Activated CD8-positive, alpha-beta memory T cell treated with anti-CD3 and anti-CD28 coated beads for 48 hours (primary cell): Measurements from ENCODE around the gene KRTAP2-2.
"Not testable (repeated sequence)": the region's sequence is repeated elsewhere in the genome, so short reads cannot be mapped to it uniquely, and the experiment has no call there.

Experiments
- DNase-seq, 3 experiments: peaks; one replicate each; pipeline ENCODE4 v3.0.0-alpha.2; 2020; ENCODE audit warnings: low read depth in 2 of 3, low spot score in 2 of 3

KRTAP2-2 gene

DNA sequence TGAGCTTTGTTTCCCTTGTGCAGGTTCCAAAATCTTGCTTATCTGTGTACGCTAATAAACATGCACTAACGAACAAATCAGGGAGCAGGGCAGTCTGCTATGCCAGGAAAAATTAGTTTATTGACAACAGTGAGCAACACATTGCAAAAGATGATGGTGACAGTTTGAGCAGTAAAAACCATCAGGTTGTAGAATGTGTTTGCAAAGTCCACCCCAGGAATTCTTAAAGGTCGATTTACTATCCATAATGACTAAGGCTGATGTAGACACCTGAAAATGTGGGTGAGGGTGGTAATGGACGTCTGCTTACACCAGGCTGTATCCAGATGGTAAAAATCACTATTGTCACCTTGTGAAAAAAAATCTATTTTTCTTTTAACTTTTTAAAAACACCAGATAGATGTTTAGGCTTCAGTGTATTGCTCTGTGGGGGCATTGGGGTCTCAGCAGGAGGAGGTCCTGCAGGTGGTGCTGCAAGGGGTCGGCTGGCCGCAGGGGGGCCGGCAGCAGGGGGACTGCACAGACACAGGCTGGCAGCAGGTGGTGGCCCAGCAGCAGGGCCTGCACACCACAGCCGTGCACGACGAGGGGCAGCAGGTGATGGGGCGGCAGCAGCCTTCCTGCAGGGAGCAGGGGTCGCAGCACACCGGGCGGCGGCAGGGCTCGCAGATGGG, 10.1 kb upstream of the KRTAP2-2 start:
- DNase-seq = not testable (repeated sequence)

DNA sequence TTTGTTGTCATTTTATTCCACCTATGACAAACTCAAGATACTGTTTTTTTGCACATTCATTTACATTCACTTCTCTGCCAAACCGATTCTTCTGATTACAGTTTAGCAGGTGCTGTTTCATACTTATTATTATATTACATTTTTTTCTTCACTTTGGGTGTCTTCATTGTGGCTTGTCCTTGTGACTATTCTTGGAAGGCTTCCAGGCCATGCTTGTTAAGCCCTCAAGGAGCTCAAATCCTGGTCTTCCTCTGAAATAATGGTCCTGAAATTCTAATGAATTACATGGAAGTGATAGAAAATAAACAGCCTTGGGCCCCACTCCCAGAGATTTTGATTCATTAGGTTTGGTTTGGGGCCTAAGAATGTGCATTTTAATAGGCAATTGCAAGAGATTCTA, 9.3 kb upstream of the KRTAP2-2 start:
- DNase-seq = no peak

DNA sequence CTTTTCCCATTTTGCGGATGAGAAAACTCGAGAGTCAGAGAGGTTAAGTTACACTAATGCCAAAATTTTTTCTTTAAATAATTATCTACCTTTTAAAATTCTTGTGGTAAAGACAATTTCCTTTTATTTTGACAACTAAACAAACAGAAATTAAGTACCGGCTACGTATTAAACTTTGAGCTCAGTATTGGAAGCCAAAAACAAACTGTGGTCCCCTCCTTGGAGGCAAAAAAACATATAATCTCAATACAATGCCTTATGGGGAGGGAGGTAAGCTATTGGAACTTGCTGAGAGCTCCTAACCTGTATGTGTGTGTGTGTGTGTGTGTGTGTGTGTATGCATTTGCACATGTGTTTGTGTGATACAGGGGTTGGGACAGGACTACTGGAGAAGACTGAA, 8.4 kb upstream of the KRTAP2-2 start:
- no peak for DNase-seq

DNA sequence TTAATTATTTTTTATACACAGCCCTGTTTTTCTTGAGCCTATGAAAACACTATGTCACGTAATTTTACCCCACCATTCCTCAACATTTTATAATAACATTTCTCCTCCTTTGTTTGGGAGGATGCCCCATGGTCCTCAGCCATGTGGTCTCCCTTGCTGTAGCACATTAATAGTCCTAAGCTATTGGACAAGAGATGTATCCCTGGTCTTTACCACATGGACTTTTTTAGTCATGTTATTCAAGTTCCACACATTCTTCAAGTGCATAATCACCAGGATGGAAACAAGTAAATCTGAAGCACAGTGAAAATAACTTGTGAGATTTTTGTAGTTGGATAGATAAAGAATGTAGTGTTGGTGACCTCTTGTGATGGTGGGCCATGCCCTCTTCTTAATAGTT, 6.9 kb upstream of the KRTAP2-2 start:
- DNase-seq = no peak

DNA sequence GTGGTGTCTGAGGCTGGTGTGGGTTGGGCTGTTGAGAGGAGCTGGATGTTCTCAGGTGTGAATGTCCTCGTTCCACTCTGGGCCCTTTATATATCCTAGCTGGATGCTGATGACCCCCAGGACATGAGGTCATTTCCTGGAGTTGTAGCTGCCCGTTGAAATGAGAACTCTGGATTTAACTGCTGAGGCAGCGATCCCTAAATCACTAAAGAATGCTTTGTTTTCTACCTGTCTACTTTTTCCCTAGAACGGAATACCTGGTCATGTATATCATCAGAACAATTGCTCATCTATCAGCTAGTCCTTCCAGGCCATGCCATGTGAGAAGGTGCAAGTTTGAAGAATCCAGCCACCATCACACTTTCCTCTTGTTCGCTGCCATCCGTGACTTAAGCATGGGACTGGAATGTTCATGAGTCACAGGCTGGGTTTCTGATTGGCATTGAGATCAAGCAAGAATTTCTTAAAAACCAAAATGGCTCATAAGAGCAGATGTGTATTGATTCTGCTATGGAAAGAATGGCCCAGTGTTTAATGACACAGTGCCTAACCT, 5.1 kb upstream of the KRTAP2-2 start, which contains the start of gene KRTAP2-3:
TSS of gene KRTAP2-3 (minus strand) at position 63 of the 553 bp plus-strand sequence. CDS start 64 bp downstream, outside the sequence.
- DNase-seq = no peak

DNA sequence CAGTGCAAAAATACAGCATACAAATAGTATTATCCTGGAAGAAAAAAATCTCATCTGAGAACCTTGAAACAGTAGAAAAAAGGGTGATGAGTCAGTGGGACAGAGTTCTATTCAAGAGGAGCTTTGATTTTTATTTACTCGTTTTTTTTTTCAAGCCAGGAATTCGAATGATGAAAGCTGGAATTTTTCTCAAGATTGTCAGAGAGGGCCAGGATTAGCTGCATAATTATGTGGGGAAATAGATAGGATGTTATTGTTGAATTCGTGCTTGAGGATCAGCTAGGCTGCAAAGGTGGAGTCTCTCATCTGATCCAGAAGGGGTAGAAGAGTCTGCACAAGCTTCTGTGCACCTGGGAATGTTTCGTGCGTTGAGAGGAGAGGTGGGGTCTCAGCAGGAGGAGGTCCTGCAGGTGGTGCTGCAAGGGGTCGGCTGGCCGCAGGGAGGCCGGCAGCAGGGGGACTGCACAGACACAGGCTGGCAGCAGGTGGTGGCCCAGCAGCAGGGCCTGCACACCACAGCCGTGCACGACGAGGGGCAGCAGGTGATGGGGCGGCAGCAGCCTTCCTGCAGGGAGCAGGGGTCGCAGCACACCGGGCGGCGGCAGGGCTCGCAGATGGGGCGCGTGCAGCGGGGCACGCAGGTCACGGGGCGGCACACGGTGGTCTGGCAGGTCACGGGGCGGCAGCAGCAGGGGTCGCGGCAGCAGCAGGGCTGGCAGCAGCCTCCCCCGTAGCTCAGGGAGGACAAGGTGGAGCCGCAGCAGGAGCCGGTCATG, 4.4 kb upstream of the KRTAP2-2 start:
- DNase-seq = not testable (repeated sequence)

DNA sequence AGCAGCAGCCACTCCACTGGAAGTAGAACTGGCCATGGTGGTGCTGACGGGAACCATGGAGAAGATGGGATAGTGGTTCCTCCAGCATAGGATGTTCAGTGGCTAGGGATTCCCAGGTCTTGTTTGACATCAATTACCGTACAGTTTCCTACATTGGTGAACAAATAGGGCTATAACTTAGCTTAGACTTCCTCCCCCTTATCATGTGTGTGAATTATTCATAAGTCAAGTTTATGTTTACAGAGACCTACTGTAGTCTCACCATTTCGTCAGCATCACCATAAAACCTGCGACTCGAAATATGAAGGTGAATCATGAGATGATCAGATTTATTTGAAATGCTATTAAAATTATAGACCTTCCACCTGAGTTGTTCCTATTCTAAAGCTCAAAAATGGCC, 3.7 kb upstream of the KRTAP2-2 start:
- DNase-seq = no peak

DNA sequence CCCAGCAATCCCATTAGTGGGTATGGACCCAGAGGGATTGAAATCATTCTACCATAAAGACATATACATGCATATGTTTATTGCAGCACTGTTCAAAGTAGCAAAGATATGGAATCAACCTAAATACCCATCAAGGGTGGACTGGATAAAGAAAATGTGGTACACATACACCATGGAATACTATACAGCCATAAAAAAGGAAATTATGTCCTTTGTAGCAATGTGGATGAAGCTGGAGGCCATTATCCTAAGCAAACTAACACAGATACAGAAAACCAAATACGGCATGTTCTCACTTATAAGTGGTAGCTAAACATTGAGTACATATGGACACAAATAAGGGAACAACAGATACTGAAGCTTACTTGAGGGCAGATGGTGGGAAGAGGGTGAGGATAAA, 2.5 kb upstream of the KRTAP2-2 start:
- no peak for DNase-seq

DNA sequence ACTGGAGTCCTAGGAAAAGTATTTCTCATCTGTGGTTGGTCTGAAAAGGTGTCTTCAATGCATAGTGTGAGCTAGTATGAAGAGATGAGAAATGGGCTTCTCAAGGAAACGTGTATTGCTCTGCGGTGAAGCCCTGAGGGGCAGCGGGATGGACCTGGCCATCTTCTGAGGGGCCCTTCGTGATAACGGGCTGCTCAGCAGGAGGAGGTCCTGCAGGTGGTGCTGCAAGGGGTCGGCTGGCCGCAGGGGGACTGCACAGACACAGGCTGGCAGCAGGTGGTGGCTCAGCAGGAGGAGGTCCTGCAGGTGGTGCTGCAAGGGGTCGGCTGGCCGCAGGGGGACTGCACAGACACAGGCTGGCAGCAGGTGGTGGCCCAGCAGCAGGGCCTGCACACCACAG, 474 bp downstream of the KRTAP2-2 start:
- DNase-seq = not testable (repeated sequence)

DNA sequence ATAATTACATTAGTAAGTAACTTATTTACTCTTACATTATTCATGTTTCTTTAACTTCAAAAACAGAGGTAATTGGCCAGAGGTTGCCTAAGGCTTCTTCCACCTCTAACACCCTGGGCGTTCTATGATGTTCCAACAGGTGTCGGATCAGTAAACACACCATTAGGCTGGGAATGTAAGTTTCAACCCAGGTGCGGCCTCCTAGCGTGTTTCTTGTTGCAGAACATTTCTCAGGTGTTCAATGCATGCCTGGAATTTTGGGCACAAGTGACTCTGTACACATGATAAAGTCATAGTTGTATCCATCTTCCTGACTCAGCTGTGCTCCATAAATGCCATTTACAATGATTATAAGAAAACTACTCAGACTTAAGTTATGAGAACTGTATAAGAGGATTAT, 1.0 kb downstream of the KRTAP2-2 start:
- no peak for DNase-seq

DNA sequence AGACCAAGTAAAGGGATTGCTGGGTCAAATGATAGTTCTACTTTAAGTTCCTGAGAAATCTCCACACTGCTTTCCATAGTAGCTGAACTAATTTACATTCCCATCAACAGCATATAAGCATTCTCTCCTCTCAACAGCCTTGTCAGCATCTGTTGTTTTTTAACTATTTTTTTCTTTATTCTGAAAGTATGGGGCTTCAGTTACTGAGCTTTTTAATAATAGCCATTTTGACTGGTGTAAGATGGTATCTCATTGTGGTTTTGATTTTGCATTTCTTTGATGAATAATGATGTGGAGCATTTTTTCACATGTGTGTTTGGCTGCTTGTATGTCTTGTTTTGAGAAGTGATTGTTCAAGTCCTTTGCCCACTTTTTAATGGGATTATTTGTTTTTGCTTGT, 2.5 kb downstream of the KRTAP2-2 start:
- DNase-seq = no peak

DNA sequence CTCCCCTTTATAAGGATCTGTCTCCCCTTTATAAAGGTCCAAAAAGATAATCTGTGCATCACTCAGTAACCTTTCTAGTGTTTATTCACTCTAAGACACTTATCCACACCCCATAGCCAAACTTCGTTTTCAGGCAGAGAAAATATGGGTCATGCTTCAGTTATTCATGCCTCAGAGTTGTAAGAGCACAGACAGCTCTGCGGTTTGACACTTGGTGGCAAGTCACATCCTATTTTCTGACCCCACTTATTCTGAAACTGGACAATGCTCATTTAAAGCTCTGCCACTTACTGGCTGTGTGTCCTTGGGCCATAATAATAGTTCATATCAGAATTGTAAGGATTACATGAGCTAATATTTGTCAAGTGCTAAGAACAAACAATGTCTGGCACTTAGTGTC, 5.9 kb downstream of the KRTAP2-2 start:
- no peak for DNase-seq

DNA sequence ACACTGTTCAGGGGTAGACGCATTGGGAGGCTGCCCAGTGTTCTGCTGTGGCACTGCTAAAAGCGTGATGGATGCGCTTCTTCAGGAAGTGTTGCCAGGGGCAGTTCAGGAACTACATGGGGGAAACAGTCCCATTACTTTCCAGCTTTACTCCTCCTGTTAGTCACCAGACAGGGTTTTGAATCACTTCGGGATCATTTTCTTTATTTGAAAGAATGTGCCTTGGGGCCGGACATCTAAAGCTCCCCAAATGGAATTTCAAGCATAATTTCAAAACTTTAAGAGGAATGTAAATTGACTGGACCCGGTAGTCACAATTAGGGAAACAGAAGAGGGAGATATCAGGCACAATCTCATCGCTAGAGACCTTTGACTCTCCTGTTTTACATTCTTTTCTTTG, 6.6 kb downstream of the KRTAP2-2 start:
- DNase-seq = no peak

DNA sequence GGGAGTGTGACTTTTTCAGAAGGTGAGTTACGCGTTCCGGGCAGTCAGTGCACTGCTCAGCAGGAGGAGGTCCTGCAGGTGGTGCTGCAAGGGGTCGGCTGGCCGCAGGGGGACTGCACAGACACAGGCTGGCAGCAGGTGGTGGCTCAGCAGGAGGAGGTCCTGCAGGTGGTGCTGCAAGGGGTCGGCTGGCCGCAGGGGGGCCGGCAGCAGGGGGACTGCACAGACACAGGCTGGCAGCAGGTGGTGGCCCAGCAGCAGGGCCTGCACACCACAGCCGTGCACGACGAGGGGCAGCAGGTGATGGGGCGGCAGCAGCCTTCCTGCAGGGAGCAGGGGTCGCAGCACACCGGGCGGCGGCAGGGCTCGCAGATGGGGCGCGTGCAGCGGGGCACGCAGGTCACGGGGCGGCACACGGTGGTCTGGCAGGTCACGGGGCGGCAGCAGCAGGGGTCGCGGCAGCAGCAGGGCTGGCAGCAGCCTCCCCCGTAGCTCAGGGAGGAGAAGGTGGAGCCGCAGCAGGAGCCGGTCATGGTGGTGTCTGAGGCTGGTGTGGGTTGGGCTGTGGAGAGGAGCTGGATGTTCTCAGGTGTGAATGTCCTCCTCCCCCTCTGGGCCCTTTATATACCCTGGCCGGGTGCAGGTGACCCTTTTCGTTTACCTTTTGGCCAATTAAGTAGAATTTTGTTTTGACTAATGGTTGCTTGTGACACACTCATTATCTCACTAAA, 8.1 kb downstream of the KRTAP2-2 start, which contains the start of gene KRTAP2-1:
TSS of gene KRTAP2-1 (minus strand) at position 582 of the 731 bp plus-strand sequence. CDS start at position 533, 49 bp downstream.
- DNase-seq = not testable (repeated sequence)

DNA sequence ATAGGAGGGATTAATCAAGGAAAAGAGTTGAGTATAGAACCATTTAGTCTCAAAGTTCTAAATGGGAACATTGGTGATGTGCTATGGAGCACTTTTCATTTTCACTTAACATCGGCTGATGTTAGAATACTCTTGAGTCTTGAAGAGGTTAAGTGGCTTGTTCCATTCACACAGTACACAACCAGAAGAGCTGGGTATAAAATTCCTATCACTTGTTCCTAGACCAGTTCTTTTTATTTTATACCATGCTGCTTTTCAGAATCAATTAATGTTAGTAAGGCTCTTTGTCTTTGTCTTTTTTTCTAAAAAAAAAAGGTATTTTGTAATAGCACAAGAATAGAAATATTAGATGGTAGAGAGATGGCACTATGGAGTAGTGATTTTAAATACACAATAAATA, 12.1 kb downstream of the KRTAP2-2 start:
- DNase-seq = no peak

DNA sequence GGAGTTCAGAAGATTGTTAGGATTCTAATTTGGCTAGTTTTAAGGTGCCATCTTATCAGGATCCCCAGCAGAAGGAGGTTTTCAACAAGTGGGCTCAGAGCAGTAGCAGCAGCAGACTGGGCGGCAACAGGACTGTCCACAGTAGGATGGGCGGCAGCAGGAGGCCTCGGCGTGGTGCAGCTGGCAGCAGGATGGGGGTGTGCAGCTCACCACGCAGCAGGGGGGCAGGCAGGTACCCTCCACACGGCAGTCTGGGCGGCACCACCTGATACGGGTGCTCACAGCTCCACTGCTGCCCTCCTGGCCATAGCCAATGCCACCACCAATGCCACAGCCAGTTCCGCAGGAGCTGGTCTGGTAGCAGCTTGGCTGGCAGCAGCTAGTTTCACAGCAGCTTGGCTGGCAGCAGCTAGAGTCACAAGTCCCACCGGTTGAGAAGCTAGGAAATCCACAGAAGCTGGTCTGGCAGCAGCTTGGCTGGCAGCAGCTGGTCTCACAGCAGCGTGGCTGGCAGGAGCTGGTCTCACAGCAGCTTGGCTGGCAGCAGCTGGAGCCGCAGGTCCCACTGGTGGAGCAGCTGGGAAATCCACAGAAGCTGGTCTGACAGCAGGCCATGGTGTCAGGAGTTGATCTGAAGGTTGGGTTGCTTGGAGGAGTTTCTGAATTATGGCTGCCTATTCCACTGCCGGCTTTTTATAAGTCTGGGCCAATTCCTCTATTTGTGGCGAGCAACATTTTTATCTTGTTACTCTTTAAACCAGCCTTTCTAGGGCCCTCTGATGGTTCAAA, 14.1 kb downstream of the KRTAP2-2 start, which contains the start of gene KRTAP1-1:
TSS of gene KRTAP1-1 (minus strand) at position 668 of the 789 bp plus-strand sequence. CDS start at position 615, 53 bp downstream.
- not testable (repeated sequence) for DNase-seq

DNA sequence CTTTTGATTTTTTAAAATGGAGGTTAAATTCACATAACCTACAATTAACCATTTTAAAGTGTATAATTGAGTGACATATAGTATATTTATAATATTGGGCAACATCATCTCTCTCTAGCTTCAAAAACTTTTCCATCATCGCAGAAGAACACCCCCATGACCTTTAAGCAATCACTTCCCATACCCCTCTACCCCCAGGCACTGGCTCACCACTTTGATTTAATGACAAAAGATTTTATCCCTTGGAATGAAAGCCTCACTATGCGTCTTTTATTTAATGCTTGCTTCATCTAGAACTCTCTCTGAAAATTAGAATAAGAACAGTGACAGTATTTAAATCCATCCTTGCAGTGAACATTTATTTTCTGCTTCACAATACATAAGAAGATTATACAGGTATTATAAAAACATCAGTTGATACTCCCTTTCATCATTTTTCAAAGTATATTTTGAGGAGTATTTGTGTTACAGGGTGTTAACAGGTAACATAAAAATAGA, 17.1 kb downstream of the KRTAP2-2 start:
- no peak for DNase-seq

DNA sequence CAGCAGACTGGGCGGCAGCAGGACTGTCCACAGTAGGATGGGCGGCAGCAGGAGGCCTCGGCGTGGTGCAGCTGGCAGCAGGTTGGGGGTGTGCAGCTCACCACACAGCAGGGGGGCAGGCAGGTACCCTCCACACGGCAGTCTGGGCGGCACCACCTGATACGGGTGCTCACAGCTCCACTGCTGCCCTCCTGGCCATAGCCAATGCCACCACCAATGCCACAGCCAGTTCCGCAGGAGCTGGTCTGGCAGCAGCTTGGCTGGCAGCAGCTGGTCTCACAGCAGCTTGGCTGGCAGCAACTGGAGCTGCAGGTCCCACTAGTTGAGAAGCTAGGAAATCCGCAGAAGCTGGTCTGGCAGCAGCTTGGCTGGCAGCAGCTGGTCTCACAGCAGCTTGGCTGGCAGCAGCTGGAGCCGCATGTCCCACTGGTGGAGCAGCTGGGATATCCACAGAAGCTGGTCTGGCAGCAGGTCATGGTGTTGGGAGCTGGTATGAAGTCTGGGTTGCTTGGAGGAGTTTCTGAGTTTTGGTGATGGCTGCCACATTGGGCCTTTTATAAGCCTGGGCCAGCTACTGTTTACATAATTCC, 20.6 kb downstream of the KRTAP2-2 start, which contains the start of gene KRTAP1-3:
TSS of gene KRTAP1-3 (minus strand) at position 529 of the 590 bp plus-strand sequence. CDS start at position 476, 53 bp downstream.
- DNase-seq = not testable (repeated sequence)

DNA sequence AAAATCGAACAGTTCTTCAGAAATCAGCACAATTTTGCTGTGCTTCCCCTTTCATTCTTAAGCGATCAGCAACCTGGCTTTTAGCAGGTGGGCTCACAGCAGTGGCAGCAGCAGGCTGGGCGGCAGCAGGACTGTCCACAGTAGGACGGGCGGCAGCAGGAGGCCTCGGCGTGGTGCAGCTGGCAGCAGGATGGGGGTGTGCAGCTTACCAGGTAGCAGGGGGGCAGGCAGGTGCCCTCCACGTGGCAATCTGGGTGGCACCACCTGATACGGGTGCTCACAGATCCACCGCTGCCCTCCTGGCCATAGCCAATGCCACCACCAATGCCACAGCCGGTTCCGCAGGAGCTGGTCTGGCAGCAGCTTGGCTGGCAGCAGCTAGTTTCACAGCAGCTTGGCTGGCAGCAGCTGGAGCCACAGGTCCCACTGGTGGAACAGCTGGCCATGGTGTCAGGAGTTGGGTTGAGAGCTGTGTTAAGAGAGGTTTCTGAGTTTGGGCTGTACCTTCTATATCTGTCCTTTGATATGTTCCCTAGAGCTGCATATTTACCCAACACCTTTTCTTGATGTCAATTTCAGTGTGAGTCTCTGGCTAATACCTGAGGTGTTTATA, 25.3 kb downstream of the KRTAP2-2 start, which contains the start of gene KRTAP1-4:
TSS of gene KRTAP1-4 (minus strand) at position 563 of the 613 bp plus-strand sequence. CDS start at position 446, 117 bp downstream.
- no peak for DNase-seq
